AG10803 (cell line): Measurements from ENCODE around the gene ABHD4.
"Not testable (repeated sequence)": the region's sequence is repeated elsewhere in the genome, so short reads cannot be mapped to it uniquely, and the experiment has no call there.

Source experiments
- DNase-seq: peaks from one replicate; pipeline ENCODE4 v3.0.0; 2010; ENCODE audit warnings: low read depth
- H3K4me3 ChIP-seq: 2 replicates; pipeline ENCODE4 v1.5.1; 2011; ENCODE audit warnings: mild to moderate bottlenecking, low read length, control low read depth
- TF ChIP-seq, protein P1 (sequence below): conservative IDR thresholded peaks from 2 replicates; pipeline ENCODE4 v1.5.1; 2011; ENCODE audit warnings: mild to moderate bottlenecking, low read length, control low read depth, inconsistent platforms

ABHD4 gene

DNA sequence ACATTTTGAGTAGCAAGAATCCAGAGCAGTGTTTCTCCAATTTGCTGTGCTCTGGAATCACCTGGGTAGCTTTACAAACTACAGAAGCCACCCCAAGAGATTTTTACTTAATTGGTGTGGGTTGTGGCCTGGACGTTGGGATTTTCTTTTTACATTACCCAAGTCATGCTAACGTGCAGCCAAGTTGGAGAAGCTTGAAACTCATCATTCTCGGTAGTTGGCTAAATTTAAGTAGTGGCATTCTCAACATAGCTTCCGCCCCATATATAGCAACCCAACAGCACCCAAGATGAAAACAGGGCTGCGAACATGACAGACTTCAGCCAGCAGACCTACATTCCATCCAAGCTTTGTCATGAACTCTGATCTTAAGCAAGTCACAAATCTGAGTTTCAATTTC, 34.1 kb upstream of the ABHD4 start:
- TF ChIP-seq, protein P1, sequence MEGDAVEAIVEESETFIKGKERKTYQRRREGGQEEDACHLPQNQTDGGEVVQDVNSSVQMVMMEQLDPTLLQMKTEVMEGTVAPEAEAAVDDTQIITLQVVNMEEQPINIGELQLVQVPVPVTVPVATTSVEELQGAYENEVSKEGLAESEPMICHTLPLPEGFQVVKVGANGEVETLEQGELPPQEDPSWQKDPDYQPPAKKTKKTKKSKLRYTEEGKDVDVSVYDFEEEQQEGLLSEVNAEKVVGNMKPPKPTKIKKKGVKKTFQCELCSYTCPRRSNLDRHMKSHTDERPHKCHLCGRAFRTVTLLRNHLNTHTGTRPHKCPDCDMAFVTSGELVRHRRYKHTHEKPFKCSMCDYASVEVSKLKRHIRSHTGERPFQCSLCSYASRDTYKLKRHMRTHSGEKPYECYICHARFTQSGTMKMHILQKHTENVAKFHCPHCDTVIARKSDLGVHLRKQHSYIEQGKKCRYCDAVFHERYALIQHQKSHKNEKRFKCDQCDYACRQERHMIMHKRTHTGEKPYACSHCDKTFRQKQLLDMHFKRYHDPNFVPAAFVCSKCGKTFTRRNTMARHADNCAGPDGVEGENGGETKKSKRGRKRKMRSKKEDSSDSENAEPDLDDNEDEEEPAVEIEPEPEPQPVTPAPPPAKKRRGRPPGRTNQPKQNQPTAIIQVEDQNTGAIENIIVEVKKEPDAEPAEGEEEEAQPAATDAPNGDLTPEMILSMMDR: no peak
- DNase-seq: no peak
- no peak overlapping the region for H3K4me3 ChIP-seq

GRCh38 chr14:22564463-22564862, 33.6 kb upstream of the ABHD4 start:
- TF ChIP-seq, protein P1: no peak
- H3K4me3 ChIP-seq: no peak overlapping the region
- no peak for DNase-seq

DNA sequence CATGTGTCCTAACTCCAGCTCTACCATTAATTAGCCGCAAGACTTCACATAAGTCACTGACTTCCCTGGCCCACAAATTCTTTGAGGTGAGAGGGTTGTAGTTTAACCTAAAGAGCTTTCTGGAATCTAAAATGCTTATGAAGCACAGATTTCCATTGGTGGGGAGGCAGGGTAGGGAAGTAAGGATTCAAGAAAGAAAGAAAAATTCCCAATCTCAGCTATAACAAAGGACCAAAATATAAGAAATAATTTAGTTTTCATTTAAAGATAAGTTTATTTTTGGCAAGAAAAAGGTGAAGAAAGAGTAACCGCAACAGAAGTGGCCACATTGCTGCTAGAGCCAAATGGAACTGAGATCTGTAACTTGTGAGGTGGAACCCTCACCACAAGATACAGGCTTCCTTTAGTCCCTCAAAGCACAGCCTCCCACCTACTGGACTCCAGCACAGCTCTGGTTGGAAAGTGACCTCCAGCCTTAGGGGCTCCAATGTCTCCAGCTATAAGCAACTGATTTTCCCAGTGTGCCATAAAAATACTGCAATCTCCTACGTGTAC, 32.6 kb upstream of the ABHD4 start:
- DNase-seq: no peak
- TF ChIP-seq, protein P1: no peak
- no peak overlapping the region for H3K4me3 ChIP-seq

DNA sequence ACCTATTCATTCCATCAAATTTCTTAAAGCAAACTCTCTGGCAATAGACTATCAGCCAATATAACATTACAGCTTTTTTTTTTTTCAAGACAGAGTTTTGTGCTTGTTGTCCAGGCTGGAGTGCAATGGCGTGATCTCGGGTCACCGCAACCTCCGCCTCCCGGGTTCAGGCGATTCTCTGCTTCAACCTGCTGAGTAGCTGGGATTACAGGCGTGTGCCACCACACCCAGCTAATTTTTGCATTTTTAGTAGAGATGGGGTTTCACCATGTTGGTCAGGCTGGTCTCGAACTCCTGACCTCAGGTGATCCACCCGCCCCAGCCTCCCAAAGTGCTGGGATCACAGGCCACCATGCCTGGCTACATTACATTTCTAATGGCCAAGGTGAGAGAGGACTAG, 31.8 kb upstream of the ABHD4 start:
- DNase-seq, H3K4me3 ChIP-seq: not testable (repeated sequence)

DNA sequence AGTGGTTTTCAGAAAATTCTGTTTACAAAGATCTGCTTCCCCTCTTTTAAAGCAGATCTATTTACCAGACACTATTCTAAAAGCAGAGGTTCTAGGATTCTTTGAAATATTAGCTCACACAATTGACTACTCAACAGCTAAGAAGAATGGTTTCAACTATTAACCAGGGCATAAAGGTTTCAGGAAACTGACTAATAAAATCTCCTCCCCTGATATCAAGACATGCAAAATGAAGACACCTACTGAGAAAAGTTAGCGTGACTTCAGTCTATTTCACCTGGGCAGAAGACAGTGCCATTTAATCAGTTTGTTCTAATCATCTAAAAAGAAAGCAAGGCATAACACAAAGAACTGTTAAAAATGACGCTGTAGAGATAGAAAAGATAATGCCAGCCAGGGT, 31.3 kb upstream of the ABHD4 start:
- TF ChIP-seq, protein P1: no peak
- H3K4me3 ChIP-seq: no peak overlapping the region
- DNase-seq: no peak

DNA sequence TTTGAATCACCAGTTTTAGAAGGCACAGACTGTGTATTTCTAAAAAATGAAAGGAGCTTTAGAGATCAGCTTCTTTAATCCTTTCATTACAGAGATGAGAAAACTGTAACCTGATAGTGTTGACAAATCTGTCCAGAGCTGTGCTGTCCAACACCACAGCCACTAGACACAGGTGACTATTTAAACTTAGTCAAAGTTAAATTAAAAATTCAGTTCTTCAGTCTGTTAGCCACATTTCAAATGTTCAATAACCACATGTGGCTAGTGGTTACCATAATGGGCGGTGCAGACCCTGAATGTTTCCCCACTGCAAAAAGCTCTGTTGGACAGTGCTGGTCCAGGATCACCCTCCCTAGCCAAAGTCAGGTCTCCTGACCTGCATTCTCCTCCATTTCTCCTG, 30.7 kb upstream of the ABHD4 start:
- TF ChIP-seq, protein P1: no peak
- no peak overlapping the region for H3K4me3 ChIP-seq
- no peak for DNase-seq

- TF ChIP-seq, protein P1: no peak
- DNase-seq: no peak
- no peak overlapping the region for H3K4me3 ChIP-seq
Measured at GRCh38 chr14:22569106-22569736, 28.9 kb upstream of the ABHD4 start.
